WERI-Rb-1 (cell line): ENCODE results near the gene TMEM239.
"Not testable (repeated sequence)": the region's sequence is repeated elsewhere in the genome, so short reads cannot be mapped to it uniquely, and the experiment has no call there.

Source experiments
- DNase-seq: peaks from one replicate; pipeline ENCODE4 v3.0.0-alpha.2; 2020
- H3K27ac ChIP-seq: fragments of 250-450 bp; sonication (Bioruptor Pico); 2 replicates; pipeline ENCODE4 v1.5.1; 2020; ENCODE audit warnings: mild to moderate bottlenecking, moderate library complexity
- H3K27me3 ChIP-seq: fragments of 250-450 bp; sonication (Bioruptor Pico); 2 replicates; pipeline ENCODE4 v1.5.1; 2021; ENCODE audit warnings: mild to moderate bottlenecking, low read depth, moderate library complexity; ENCODE audit not compliant: insufficient read depth, severe bottlenecking
- H3K36me3 ChIP-seq: fragments of 250-450 bp; sonication (Bioruptor Pico); 2 replicates; pipeline ENCODE4 v1.5.1; 2020; ENCODE audit warnings: mild to moderate bottlenecking, moderate library complexity
- H3K4me3 ChIP-seq: 2 replicates; pipeline ENCODE4 v1.5.1; 2011; ENCODE audit warnings: low read depth, mild to moderate bottlenecking, control low read depth, low read length
- H3K9me3 ChIP-seq: fragments of 250-450 bp; sonication (Bioruptor Pico); 2 replicates; pipeline ENCODE4 v1.5.1; 2021; ENCODE audit warnings: mild to moderate bottlenecking, moderate library complexity; ENCODE audit not compliant: severe bottlenecking
- CTCF ChIP-seq: IDR thresholded peaks from 2 replicates; pipeline ENCODE4 v1.5.1; 2011; ENCODE audit warnings: low read depth, mild to moderate bottlenecking, control low read depth, inconsistent platforms, low read length

The TMEM239 gene

DNA sequence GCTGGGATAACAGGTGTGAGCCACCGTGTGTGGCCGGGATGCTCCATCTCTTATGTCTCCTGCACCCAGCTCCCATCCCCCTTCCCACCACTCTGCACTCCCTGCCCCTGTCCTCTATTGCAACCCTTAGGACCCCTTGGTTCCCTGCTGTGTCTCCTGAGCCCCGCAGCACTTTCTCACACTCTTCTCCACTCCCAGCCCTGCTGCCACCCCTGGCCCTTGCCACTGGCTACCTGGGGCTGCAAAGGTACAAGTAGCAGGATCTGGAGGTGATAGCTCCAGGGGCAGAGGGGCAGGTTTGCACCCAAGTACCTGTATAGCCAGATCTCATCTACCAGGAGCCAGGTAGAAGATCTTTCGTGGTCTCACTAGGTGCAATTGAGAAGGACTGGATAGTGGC, 9.1 kb upstream of the TMEM239 start:
- no peak for DNase-seq
- H3K9me3 ChIP-seq = peaks cover 11% of the 10 kb centered on the region
- H3K36me3 ChIP-seq = no peaks in the 10 kb centered on the region
- no peak overlapping the region for H3K27ac ChIP-seq
- no peak overlapping the region for H3K4me3 ChIP-seq
- H3K27me3 ChIP-seq = no peaks in the 10 kb centered on the region
- no peak for TF ChIP-seq CTCF

DNA sequence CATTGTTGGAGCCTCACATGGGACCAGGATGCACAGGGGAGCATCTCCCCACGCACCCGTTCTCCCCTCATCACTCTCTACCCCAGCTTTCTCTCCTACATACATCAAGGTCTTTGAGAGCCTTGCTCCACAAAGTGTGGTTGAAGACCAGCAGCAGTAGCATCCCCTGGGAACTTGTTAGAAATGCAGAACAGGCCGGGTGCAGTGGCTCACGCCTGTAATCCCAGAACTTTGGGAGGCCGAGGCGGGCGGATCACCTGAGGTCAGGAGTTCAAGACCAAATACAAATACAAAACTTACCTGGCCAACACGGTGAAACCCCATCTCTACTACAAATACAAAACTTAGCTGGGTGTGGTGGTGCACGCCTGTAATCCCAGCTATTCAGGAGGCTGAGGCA, 8.2 kb upstream of the TMEM239 start:
- not testable (repeated sequence) for H3K4me3 ChIP-seq, H3K27ac ChIP-seq, H3K36me3 ChIP-seq, DNase-seq, H3K27me3 ChIP-seq
- peaks cover 15% of the 10 kb centered on the region for H3K9me3 ChIP-seq

GRCh38 chr20:2809690-2810089, 6.5 kb upstream of the TMEM239 start:
- H3K27ac ChIP-seq = no peak overlapping the region; the same call in 1 of the 2 replicates
- H3K27me3 ChIP-seq = no peaks in the 10 kb centered on the region
- no peak for DNase-seq
- TF ChIP-seq CTCF = no peak
- H3K36me3 ChIP-seq = no peaks in the 10 kb centered on the region
- peaks cover 15% of the 10 kb centered on the region for H3K9me3 ChIP-seq
- H3K4me3 ChIP-seq = no peak overlapping the region

DNA sequence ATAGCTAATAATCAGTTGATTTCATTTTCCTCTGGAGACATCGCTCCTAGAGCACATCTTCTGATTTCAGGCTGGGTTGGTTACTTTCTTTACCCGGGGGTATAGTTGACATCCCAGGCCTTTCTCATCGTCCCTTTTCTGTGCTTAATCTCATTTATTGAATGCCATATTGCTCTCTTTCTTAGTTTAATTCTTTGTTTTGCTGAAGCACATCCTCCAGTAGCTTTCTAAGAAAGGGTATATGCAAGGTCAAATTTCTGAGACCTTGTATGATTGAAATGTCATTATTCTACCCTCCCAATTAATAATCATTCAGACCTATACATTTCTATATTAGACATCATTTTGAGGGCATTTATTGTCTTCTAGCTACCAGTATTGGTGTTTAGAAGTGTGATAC, 4.0 kb upstream of the TMEM239 start:
- Histone ChIP-seq H3K4me3 (no peak overlapping the region), H3K27me3 (no peaks in the 10 kb centered on the region), H3K27ac (no peak overlapping the region), H3K36me3 (no peaks in the 10 kb centered on the region), H3K9me3 (peaks cover 15% of the 10 kb centered on the region)
- no peak for DNase-seq
- TF ChIP-seq CTCF = no peak

DNA sequence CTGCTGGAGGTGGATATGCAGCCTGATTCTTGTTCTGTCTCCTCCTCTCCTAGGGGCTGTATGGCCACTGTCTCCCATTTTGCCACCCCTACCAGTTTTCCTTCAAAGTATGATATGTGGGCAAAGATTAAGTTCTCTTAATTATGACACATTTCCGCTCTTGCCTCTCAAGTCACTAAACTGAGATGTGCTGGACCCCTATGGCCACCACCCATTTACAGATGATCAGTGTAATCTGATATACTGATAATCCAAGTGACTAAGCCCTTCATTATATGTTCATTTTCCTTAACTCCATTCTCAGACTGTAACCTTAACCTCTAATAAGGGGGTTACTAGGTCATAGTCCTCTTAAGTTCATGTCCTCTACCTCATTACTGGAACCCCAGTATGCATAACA, 2.1 kb upstream of the TMEM239 start:
- Histone ChIP-seq H3K27me3 (no peaks in the 10 kb centered on the region), H3K36me3 (no peaks in the 10 kb centered on the region), H3K27ac (peak overlapping the region; percentile 74), H3K4me3 (peak overlapping the region; percentile 5), H3K9me3 (peaks cover 15% of the 10 kb centered on the region)
- DNase-seq = no peak
- TF ChIP-seq CTCF = no peak

DNA sequence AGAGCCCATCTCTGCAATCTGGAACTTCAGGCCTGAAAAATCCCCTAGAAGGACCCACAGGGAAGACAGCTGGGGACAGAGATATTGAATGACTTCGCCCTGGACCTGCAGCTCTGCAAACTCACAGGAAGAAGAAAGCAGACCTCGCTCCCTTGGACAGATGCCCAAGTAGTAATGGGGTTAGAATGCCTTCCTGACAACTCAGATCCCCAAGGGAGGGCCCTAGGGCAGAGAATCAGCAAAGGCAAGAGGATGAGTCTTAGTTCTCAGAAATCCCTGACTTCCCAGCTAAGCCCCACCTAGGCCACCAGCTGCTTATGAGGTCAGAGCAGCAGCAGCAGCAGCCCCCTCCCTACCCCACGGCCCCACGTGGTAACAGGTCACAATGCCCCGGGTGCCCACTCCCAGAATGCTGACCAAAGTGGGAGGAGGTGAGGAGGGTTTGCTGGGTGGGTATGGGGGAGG, 1.5 kb upstream of the TMEM239 start, which contains the start of gene C20orf141:
C20orf141 (plus strand) TSS at position 401 of the 465 bp plus-strand sequence. CDS start 198 bp downstream, outside the sequence.
- Histone ChIP-seq H3K4me3 (peak within 1 kb of the TSS; percentile 5), H3K36me3 (no peaks in the 10 kb centered on the region), H3K27ac (peak within 1 kb of the TSS; percentile 74), H3K27me3 (no peaks in the 10 kb centered on the region), H3K9me3 (peaks cover 11% of the 10 kb centered on the region)
- peak; percentile 91 for DNase-seq
- no peak for TF ChIP-seq CTCF
